ENCODE measurements around the gene THOC6. TPM values are rescaled to one million over a fixed set of nuclear protein-coding genes. Genes with fewer than 3 reads are reported as not detected.
"Not testable (repeated sequence)": the region's sequence is repeated elsewhere in the genome, so short reads cannot be mapped to it uniquely, and the experiment has no call there.

The THOC6 gene
- total RNA-seq, 1 donor: 8.9 TPM

GRCh38 chr16:3046641-3047386, 23.0 kb downstream of the THOC6 start:
- Histone ChIP-seq H3K4me3 (ENCODE audit: low read length) (peak overlapping the region; percentile 41), H3K9me3 (ENCODE audit: low read depth, low read length) (no peaks in the 10 kb centered on the region), H3K4me1 (ENCODE audit: insufficient read depth, low read length) (peaks cover 83% of the 10 kb centered on the region), H3K27me3 (ENCODE audit: insufficient read depth, low read length) (peaks cover 21% of the 10 kb centered on the region)

GRCh38 chr16:3047387-3047720, 23.5 kb downstream of the THOC6 start:
- H3K4me1 ChIP-seq (ENCODE audit: insufficient read depth, low read length): peaks cover 87% of the 10 kb centered on the region
- H3K9me3 ChIP-seq (ENCODE audit: low read depth, low read length): no peaks in the 10 kb centered on the region
- H3K4me3 ChIP-seq (ENCODE audit: low read length): peak overlapping the region; percentile 41
- H3K27me3 ChIP-seq (ENCODE audit: insufficient read depth, low read length): peaks cover 21% of the 10 kb centered on the region

DNA sequence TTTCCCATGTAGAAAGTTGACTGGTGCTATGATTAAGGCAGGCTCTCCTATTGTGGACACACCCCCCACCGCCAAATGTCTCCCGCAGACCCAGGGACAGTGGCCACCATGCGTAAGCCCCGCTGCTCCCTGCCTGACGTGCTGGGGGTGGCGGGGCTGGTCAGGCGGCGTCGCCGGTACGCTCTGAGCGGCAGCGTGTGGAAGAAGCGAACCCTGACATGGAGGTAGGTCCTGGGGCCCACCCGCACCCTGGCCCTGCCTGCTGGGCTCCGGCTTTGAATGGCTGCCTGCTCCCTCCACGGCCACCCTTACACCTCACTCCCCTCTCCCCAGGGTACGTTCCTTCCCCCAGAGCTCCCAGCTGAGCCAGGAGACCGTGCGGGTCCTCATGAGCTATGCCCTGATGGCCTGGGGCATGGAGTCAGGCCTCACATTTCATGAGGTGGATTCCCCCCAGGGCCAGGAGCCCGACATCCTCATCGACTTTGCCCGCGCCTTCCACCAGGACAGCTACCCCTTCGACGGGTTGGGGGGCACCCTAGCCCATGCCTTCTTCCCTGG, 26.2 kb downstream of the THOC6 start:
- Histone ChIP-seq H3K4me3 (ENCODE audit: low read length) (peak overlapping the region; percentile 20), H3K9me3 (ENCODE audit: low read depth, low read length) (no peaks in the 10 kb centered on the region), H3K27me3 (ENCODE audit: insufficient read depth, low read length) (peaks cover 3% of the 10 kb centered on the region), H3K4me1 (ENCODE audit: insufficient read depth, low read length) (peaks cover 93% of the 10 kb centered on the region)

- H3K27me3 ChIP-seq (ENCODE audit: insufficient read depth, low read length): peaks cover 3% of the 10 kb centered on the region
- peaks cover 94% of the 10 kb centered on the region for H3K4me1 ChIP-seq (ENCODE audit: insufficient read depth, low read length)
- H3K4me3 ChIP-seq (ENCODE audit: low read length): peak overlapping the region; percentile 20
- H3K9me3 ChIP-seq (ENCODE audit: low read depth, low read length): no peaks in the 10 kb centered on the region
These were observed 26.7 kb downstream of the THOC6 start for GRCh38 chr16:3050487-3050886.

DNA sequence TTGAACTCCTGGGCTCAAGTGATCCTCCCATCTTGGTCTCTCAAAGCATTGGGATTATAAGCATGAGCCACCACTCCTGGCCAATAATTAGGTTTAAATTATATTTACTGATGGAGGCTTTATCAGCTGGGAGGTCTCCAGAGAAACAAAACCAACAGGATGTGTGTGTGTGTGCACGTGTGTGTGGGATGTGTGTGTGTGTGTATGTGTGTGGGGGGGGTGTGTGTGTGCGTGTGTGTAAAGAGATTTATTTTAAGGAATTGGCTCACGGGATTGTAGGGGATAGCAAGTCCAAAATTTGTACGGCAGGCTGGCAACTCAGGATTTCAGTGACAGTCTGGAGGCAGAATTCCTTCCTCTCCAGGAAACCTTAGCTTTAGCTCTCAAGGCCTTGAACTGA, 27.2 kb downstream of the THOC6 start:
- H3K4me1 ChIP-seq (ENCODE audit: insufficient read depth, low read length): peaks cover 94% of the 10 kb centered on the region
- H3K27me3 ChIP-seq (ENCODE audit: insufficient read depth, low read length): peaks cover 3% of the 10 kb centered on the region
- H3K4me3 ChIP-seq (ENCODE audit: low read length): peak overlapping the region; percentile 20
- H3K9me3 ChIP-seq (ENCODE audit: low read depth, low read length): no peaks in the 10 kb centered on the region

DNA sequence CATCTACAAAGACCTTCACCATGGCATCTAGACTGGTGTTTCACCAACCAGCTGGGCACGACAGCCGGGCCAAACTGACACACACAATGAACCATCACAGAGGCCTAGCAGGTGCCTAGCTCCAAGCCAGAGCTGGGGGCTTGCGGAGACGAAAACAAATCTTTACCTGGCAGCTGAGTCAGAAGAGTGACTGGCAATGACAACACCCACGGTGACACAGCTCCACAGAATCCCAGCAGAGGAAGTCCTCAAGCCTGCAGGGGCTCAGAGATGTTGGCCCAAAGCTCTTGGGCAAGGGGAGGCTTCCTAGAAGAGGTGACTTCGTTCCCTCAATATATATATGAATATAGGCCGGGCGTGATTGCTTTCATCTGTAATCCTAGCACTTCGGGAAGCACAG, 27.7 kb downstream of the THOC6 start:
- Histone ChIP-seq H3K27me3 (ENCODE audit: insufficient read depth, low read length) (peaks cover 3% of the 10 kb centered on the region), H3K4me3 (ENCODE audit: low read length) (no peak overlapping the region), H3K4me1 (ENCODE audit: insufficient read depth, low read length) (peaks cover 93% of the 10 kb centered on the region), H3K9me3 (ENCODE audit: low read depth, low read length) (no peaks in the 10 kb centered on the region)

GRCh38 chr16:3052571-3053329, 28.9 kb downstream of the THOC6 start:
- H3K27me3 ChIP-seq (ENCODE audit: insufficient read depth, low read length); H3K9me3 ChIP-seq (ENCODE audit: low read depth, low read length); H3K4me3 ChIP-seq (ENCODE audit: low read length): not testable (repeated sequence)
- H3K4me1 ChIP-seq (ENCODE audit: insufficient read depth, low read length): peaks cover 93% of the 10 kb centered on the region

- not testable (repeated sequence) for H3K9me3 ChIP-seq (ENCODE audit: low read depth, low read length); H3K4me3 ChIP-seq (ENCODE audit: low read length); H3K27me3 ChIP-seq (ENCODE audit: insufficient read depth, low read length)
- H3K4me1 ChIP-seq (ENCODE audit: insufficient read depth, low read length): peaks cover 93% of the 10 kb centered on the region
These were observed 29.5 kb downstream of the THOC6 start for GRCh38 chr16:3053330-3053710.

- H3K27me3 ChIP-seq (ENCODE audit: insufficient read depth, low read length): no peaks in the 10 kb centered on the region
- no peaks in the 10 kb centered on the region for H3K9me3 ChIP-seq (ENCODE audit: low read depth, low read length)
- peaks cover 86% of the 10 kb centered on the region for H3K4me1 ChIP-seq (ENCODE audit: insufficient read depth, low read length)
- peak overlapping the region; percentile 3 for H3K4me3 ChIP-seq (ENCODE audit: low read length)
These were observed 31.3 kb downstream of the THOC6 start for GRCh38 chr16:3054965-3055733.

GRCh38 chr16:3055734-3056115, 31.9 kb downstream of the THOC6 start:
- H3K4me3 ChIP-seq (ENCODE audit: low read length); H3K27me3 ChIP-seq (ENCODE audit: insufficient read depth, low read length); H3K9me3 ChIP-seq (ENCODE audit: low read depth, low read length): not testable (repeated sequence)
- peaks cover 83% of the 10 kb centered on the region for H3K4me1 ChIP-seq (ENCODE audit: insufficient read depth, low read length)

DNA sequence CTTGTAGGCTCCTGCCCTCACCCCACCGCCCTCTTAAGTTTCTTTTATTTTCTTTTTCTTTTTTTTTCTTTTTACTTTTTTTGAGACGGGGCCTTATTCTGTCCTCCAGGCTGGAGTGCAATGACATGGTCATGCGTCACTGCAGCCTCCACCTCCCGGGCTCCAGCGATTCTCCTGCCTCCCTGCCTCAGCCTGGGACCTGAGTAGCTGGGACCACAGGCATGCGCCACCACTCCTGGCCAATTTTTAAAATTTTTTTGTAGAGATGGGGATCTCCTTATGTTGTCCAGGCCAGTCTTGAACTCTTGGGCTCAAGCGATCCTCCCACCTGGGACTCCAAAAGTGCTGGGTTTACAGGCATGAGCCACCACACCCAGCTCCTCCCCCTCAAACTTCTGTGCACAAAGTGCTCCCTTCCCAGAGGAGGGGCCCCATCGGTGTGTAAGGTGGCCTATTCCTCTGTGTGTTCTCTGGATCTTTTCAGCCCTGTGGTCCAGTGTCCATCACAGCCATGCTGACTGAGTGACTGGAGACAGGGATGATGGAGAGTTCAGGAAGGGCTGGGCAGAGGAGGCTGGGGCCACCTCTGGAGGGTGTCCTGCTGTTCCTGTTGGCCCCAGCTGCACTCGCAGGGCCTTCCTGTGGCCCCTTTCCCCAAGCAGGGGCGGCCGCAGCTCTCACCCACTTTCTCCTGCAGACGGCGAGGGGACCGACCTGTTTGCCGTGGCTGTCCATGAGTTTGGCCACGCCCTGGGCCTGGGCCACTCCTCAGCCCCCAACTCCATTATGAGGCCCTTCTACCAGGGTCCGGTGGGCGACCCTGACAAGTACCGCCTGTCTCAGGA, 32.7 kb downstream of the THOC6 start:
- no peak overlapping the region for H3K4me3 ChIP-seq (ENCODE audit: low read length)
- no peaks in the 10 kb centered on the region for H3K9me3 ChIP-seq (ENCODE audit: low read depth, low read length)
- H3K27me3 ChIP-seq (ENCODE audit: insufficient read depth, low read length): no peaks in the 10 kb centered on the region
- H3K4me1 ChIP-seq (ENCODE audit: insufficient read depth, low read length): peaks cover 77% of the 10 kb centered on the region

DNA sequence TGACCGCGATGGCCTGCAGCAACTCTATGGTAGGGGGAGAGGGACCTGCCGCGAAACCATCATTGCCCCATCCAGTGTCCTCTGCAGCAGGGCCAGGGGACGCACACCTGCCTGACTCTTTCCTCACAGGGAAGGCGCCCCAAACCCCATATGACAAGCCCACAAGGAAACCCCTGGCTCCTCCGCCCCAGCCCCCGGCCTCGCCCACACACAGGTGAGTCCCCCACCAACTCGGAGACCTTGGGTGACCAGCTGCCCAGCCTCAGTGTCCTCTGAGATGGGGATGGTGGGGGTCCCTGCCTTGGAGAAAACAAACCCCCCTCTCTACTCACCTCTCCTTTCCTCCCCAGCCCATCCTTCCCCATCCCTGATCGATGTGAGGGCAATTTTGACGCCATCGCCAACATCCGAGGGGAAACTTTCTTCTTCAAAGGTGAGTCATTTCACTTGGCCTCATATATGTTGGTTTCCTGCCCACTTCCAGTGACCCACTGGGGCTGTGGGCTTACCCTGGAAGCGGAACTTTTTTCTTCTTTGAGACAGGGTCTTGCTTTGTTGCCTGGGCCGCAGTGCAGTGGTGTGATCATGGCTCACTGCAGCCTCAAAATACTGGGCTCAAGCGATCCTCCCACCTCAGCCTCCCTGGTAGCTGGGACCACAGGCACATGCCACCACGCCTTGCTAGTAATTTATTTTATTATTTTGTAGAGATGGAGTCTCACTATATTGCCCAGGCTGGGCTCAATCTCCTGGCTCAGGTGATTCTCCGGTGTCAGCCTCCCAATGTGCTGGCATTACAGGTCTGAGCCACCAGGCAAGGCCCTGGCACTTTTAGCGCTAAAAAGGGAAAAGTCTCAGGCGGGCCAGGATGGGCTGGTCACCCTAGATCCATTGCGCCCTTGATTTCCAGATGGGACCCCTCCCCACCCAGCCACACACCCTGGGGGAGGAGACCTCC, 33.6 kb downstream of the THOC6 start:
- Histone ChIP-seq H3K9me3 (ENCODE audit: low read depth, low read length) (no peaks in the 10 kb centered on the region), H3K4me1 (ENCODE audit: insufficient read depth, low read length) (peaks cover 77% of the 10 kb centered on the region), H3K27me3 (ENCODE audit: insufficient read depth, low read length) (no peaks in the 10 kb centered on the region), H3K4me3 (ENCODE audit: low read length) (no peak overlapping the region)

DNA sequence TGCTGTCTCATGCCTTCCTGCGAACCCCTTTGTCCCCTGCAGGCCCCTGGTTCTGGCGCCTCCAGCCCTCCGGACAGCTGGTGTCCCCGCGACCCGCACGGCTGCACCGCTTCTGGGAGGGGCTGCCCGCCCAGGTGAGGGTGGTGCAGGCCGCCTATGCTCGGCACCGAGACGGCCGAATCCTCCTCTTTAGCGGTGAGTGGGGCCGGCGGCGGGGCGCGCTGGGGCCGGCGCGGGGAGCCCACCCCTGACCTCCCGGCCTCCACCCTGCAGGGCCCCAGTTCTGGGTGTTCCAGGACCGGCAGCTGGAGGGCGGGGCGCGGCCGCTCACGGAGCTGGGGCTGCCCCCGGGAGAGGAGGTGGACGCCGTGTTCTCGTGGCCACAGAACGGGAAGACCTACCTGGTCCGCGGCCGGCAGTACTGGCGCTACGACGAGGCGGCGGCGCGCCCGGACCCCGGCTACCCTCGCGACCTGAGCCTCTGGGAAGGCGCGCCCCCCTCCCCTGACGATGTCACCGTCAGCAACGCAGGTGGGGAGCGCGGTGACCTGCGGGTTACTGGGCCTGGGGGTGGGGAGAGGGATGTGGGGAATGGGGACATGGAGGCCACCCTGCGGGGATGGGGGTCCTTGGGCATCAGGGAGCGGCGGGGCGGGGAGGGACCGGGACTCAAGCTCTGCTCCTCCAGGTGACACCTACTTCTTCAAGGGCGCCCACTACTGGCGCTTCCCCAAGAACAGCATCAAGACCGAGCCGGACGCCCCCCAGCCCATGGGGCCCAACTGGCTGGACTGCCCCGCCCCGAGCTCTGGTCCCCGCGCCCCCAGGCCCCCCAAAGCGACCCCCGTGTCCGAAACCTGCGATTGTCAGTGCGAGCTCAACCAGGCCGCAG, 34.5 kb downstream of the THOC6 start:
- Histone ChIP-seq H3K9me3 (ENCODE audit: low read depth, low read length) (no peaks in the 10 kb centered on the region), H3K4me3 (ENCODE audit: low read length) (peak overlapping the region; percentile 66), H3K4me1 (ENCODE audit: insufficient read depth, low read length) (peaks cover 77% of the 10 kb centered on the region), H3K27me3 (ENCODE audit: insufficient read depth, low read length) (no peaks in the 10 kb centered on the region)
